ENCODE results near the gene CLEC20A. TPM values are rescaled to one million over a fixed set of nuclear protein-coding genes. Genes with fewer than 3 reads are reported as not detected.

Gene CLEC20A
- total and polyA plus RNA-seq, 9 of the 15 experiments (the other 6 are each of a cell fraction or from before 2014, with no cell fraction given) = not detected

GRCh38 chr1:178543290-178543607 lies 46.5 kb upstream of the CLEC20A start:
- H3K36me3 ChIP-seq (ENCODE audit: control insufficient read depth, insufficient read depth, low read length) = no peaks in the 10 kb centered on the region
- H3K4me1 ChIP-seq (replicated peaks in 1 of 2; ENCODE audit: control insufficient read depth in 2 of 2, insufficient read depth in 2 of 2, low read length in 2 of 2) = peaks cover 0 to 16% of the 10 kb centered on the region in 2 experiments; a peak in 4 of 5 replicates
- no peak overlapping the region for H3K27ac ChIP-seq (ENCODE audit: extremely low read depth, low read depth, low read length)
- no peaks in the 10 kb centered on the region for H3K79me2 ChIP-seq (ENCODE audit: control insufficient read depth, insufficient read depth, low read length)
- 33% methylated on average over 10 of the region's 10 CpGs for WGBS (ENCODE audit: insufficient coverage, low coverage, missing lambda C conversion rate)
- ChIA-PET POLR2A (interaction anchor here (0.6 kb wide), 1 partner anchor 15 kb away, joined by 3 read pairs; no protein-coding TSS in a partner anchor), CTCF (ENCODE audit: low intra/inter-chr PET ratio) (interaction anchor here (0.9 to 2.7 kb wide), 4 partner anchors 211 to 1267 kb away, joined by 4 to 15 read pairs (median 5); no protein-coding TSS in a partner anchor)
- peak overlapping the region; percentile 82; the same call in 1 of the 2 replicates for H3K4me2 ChIP-seq (ENCODE audit: insufficient read depth, low read length)
- H3K9ac ChIP-seq (ENCODE audit: insufficient read depth in 1 of 2, low read depth in 2 of 2, low read length in 2 of 2) = no peak overlapping the region
- no peaks in the 10 kb centered on the region for H4K20me1 ChIP-seq (replicated peaks; ENCODE audit: control insufficient read depth, insufficient read depth, low read length)
- FAIRE-seq (no peak), DNase-seq (ENCODE audit: extremely low read depth in 1 of 4, low spot score in 3 of 4) (no peak), ATAC-seq (no peak)
- H3K27me3 ChIP-seq (ENCODE audit: control insufficient read depth in 2 of 2, insufficient read depth in 2 of 2, low read length in 2 of 2) = peaks cover 16 to 40% of the 10 kb centered on the region in 2 experiments
- no peak overlapping the region for H2AFZ ChIP-seq (ENCODE audit: low read depth, low read length)
- no peak overlapping the region for H3K4me3 ChIP-seq
- TF ChIP-seq ELF1 (tag; IDR thresholded peaks at IDR 0.05) = no peak
- no peak for TF ChIP-seq GTF3C2 (IDR thresholded peaks at IDR 0.05; ENCODE audit: borderline replicate concordance, extremely low read depth, insufficient read length)
- TF ChIP-seq ETS2 (tag; IDR thresholded peaks at IDR 0.05; ENCODE audit: borderline replicate concordance, poor library complexity, severe bottlenecking) = no peak
- H3K9me3 ChIP-seq (replicated peaks; ENCODE audit: control insufficient read depth, insufficient read depth, low read depth, low read length) = no peaks in the 10 kb centered on the region
- intact Hi-C loops (cut with micrococcal nuclease) (loop anchor here (2.0 to 10.0 kb wide), 3 partner anchors 460 to 832 kb away; partner anchors contain the start of gene TOR3A), in situ Hi-C loops (cut with MboI) (loop anchor here (25.0 kb wide), 1 partner anchor 819 kb away; the partner anchor contains the start of gene AXDND1)
- BruUV-seq (replicated peaks) = no TSS peak
- peaks cover 5% of the 10 kb centered on the region for H3K9me1 ChIP-seq (ENCODE audit: control insufficient read depth, insufficient read depth, low read length)

Data from K562 (cell line).